ENCODE measurements around the gene CTIF.

DNA sequence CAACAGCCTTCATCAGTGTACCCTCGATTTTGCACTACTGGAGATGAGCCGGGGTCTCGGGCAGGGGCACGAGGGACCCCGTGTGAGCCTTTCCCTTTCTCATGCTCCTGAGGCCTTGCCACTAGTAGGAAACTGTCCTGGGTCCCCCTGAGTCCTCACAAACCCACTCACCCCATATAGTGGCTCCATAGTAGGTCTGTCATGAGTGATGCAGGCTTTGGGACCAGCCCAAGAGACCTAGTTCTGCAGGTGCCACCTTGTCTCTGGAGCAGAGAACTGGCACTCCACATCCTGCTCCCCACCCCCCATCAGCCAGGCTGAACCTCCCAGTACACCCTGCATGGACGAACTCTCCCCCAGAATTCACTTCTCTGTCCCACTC is 224.9 kb downstream of the CTIF start:
- TF ChIP-seq, protein P1, sequence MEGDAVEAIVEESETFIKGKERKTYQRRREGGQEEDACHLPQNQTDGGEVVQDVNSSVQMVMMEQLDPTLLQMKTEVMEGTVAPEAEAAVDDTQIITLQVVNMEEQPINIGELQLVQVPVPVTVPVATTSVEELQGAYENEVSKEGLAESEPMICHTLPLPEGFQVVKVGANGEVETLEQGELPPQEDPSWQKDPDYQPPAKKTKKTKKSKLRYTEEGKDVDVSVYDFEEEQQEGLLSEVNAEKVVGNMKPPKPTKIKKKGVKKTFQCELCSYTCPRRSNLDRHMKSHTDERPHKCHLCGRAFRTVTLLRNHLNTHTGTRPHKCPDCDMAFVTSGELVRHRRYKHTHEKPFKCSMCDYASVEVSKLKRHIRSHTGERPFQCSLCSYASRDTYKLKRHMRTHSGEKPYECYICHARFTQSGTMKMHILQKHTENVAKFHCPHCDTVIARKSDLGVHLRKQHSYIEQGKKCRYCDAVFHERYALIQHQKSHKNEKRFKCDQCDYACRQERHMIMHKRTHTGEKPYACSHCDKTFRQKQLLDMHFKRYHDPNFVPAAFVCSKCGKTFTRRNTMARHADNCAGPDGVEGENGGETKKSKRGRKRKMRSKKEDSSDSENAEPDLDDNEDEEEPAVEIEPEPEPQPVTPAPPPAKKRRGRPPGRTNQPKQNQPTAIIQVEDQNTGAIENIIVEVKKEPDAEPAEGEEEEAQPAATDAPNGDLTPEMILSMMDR (conservative IDR thresholded peaks at IDR 0.05; ENCODE audit: low read depth, low read length) = no peak
- no peak for TF ChIP-seq EZH2 (IDR thresholded peaks at IDR 0.05; ENCODE audit: low read length, unreplicated experiment)
